H1 (cell line): ENCODE data around the gene DIAPH2.
A peak's percentile ranks its signal among the peaks of the same experiment; 100 is the strongest.

Experiments used
- CREB1 ChIP-seq: IDR thresholded peaks from 2 replicates; pipeline ENCODE4 v1.6.1; 2012; ENCODE audit warnings: inconsistent platforms
- EZH2 ChIP-seq: fragments of 200-600 bp; sonication (generic); IDR thresholded peaks from 2 replicates; pipeline ENCODE4 v1.7.1; 2012; ENCODE audit warnings: low read depth, mild to moderate bottlenecking, moderate library complexity, low read length, inconsistent platforms; ENCODE audit not compliant: severe bottlenecking
- JUND ChIP-seq: IDR thresholded peaks from 2 replicates; pipeline ENCODE4 v1.6.1; 2011; ENCODE audit warnings: mild to moderate bottlenecking, improper control_type of control experiment, low read length
- POLR2A ChIP-seq, 2 experiments: IDR thresholded peaks; 1 replicate in 1 of 2; 2 replicates in 1 of 2; pipeline ENCODE4 v1.6.1; 2011; ENCODE audit warnings: low read depth in 2 of 2, low read length in 2 of 2, mild to moderate bottlenecking in 2 of 2; ENCODE audit errors: control extremely low read depth in 1 of 2
- POLR2AphosphoS5 ChIP-seq: IDR thresholded peaks from 2 replicates; pipeline ENCODE4 v1.6.1; 2011; ENCODE audit warnings: low read depth, low read length
- POU5F1 ChIP-seq: IDR thresholded peaks from 2 replicates; pipeline ENCODE4 v1.6.1; 2011; ENCODE audit warnings: low read depth, mild to moderate bottlenecking, low read length, moderate library complexity
- RFX5 ChIP-seq: IDR thresholded peaks from 2 replicates; pipeline ENCODE4 v1.6.1; 2011; ENCODE audit warnings: low read depth, low read length, improper control_type of control experiment, borderline replicate concordance
- SRF ChIP-seq: IDR thresholded peaks from 2 replicates; pipeline ENCODE4 v1.6.1; 2011; ENCODE audit warnings: mild to moderate bottlenecking, low read depth, low read length, moderate library complexity
- TAF1 ChIP-seq: IDR thresholded peaks from 2 replicates; pipeline ENCODE4 v1.6.1; 2011; ENCODE audit warnings: mild to moderate bottlenecking, low read depth, low read length
- USF2 ChIP-seq: IDR thresholded peaks from 2 replicates; pipeline ENCODE4 v1.6.1; 2011; ENCODE audit warnings: low read length, improper control_type of control experiment
- TF ChIP-seq, protein P1 (sequence below), 3 experiments: IDR thresholded peaks; 1 replicate in 2 of 3; 2 replicates in 1 of 3; pipeline versions ENCODE4 v1.5.1 to v1.6.1; 2011; ENCODE audit warnings: low read length in 3 of 3, mild to moderate bottlenecking in 3 of 3, inconsistent platforms in 2 of 3, low read depth in 1 of 3, moderate library complexity in 1 of 3; ENCODE audit not compliant: insufficient read depth in 1 of 3; ENCODE audit errors: control extremely low read depth in 1 of 3
- TF ChIP-seq, protein P2 (sequence below): IDR thresholded peaks from 2 replicates; pipeline ENCODE4 v1.6.1; 2012; ENCODE audit warnings: inconsistent platforms

GRCh38 chrX:97310373-97310772 lies 625.7 kb downstream of the DIAPH2 start:
- TF ChIP-seq, protein P1, sequence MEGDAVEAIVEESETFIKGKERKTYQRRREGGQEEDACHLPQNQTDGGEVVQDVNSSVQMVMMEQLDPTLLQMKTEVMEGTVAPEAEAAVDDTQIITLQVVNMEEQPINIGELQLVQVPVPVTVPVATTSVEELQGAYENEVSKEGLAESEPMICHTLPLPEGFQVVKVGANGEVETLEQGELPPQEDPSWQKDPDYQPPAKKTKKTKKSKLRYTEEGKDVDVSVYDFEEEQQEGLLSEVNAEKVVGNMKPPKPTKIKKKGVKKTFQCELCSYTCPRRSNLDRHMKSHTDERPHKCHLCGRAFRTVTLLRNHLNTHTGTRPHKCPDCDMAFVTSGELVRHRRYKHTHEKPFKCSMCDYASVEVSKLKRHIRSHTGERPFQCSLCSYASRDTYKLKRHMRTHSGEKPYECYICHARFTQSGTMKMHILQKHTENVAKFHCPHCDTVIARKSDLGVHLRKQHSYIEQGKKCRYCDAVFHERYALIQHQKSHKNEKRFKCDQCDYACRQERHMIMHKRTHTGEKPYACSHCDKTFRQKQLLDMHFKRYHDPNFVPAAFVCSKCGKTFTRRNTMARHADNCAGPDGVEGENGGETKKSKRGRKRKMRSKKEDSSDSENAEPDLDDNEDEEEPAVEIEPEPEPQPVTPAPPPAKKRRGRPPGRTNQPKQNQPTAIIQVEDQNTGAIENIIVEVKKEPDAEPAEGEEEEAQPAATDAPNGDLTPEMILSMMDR (IDR thresholded peaks at IDR 0.05; ENCODE audit: control extremely low read depth in 1 of 3, insufficient read depth in 1 of 3, low read depth in 1 of 3, low read length in 3 of 3), result no peak
- TF ChIP-seq, protein P2, sequence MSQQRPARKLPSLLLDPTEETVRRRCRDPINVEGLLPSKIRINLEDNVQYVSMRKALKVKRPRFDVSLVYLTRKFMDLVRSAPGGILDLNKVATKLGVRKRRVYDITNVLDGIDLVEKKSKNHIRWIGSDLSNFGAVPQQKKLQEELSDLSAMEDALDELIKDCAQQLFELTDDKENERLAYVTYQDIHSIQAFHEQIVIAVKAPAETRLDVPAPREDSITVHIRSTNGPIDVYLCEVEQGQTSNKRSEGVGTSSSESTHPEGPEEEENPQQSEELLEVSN, result no peak
- TF ChIP-seq POLR2AphosphoS5 (peak; percentile 53; the same call in 1 of the 2 replicates), EZH2 (no peak), JUND (no peak), TAF1 (peak; percentile 46; the same call in 1 of the 2 replicates), SRF (no peak), POLR2A (IDR thresholded peaks at IDR 0.05; ENCODE audit: control extremely low read depth in 1 of 2, low read depth in 2 of 2, low read length in 2 of 2) (peak; percentile 64 to 65; a peak in 2 of 3 replicates), RFX5 (no peak), POU5F1 (no peak), CREB1 (no peak), USF2 (no peak)
